Neural cell (in vitro differentiated cells): ENCODE measurements around the gene CD101.

ENCODE experiments used
- CTCF ChIP-seq: fragments of 450-650 bp; IDR thresholded peaks from 2 replicates; pipeline ENCODE4 v1.5.1; 2014; ENCODE audit warnings: antibody characterized with exemption, mild to moderate bottlenecking, moderate library complexity; ENCODE audit not compliant: poor library complexity, severe bottlenecking
- EP300 ChIP-seq: fragments of 450-650 bp; conservative IDR thresholded peaks from 2 replicates; pipeline ENCODE4 v1.6.1; 2014; ENCODE audit warnings: antibody characterized with exemption, mild to moderate bottlenecking, moderate library complexity; ENCODE audit not compliant: poor library complexity, severe bottlenecking
- EZH2 ChIP-seq: fragments of 200-600, 300-800 bp; shearing (Covaris generic), sonication (generic); IDR thresholded peaks from 2 replicates; pipeline ENCODE4 v1.6.1; 2014; ENCODE audit warnings: antibody characterized with exemption, low read length, borderline replicate concordance, mild to moderate bottlenecking; ENCODE audit not compliant: insufficient read depth, poor library complexity, severe bottlenecking
- POLR2AphosphoS5 ChIP-seq: IDR thresholded peaks from 2 replicates; pipeline ENCODE4 v1.6.1; 2012
- RAD21 ChIP-seq: fragments of 450-650 bp; conservative IDR thresholded peaks from 2 replicates; pipeline ENCODE4 v1.6.1; 2014; ENCODE audit warnings: antibody characterized with exemption, mild to moderate bottlenecking, moderate library complexity
- SMC3 ChIP-seq: fragments of 450-650 bp; conservative IDR thresholded peaks from 2 replicates; pipeline ENCODE4 v1.6.1; 2014; ENCODE audit warnings: antibody characterized with exemption, mild to moderate bottlenecking, moderate library complexity; ENCODE audit not compliant: poor library complexity
- TAF1 ChIP-seq: IDR thresholded peaks from 2 replicates; pipeline ENCODE4 v1.6.1; 2012; ENCODE audit warnings: low read depth

DNA sequence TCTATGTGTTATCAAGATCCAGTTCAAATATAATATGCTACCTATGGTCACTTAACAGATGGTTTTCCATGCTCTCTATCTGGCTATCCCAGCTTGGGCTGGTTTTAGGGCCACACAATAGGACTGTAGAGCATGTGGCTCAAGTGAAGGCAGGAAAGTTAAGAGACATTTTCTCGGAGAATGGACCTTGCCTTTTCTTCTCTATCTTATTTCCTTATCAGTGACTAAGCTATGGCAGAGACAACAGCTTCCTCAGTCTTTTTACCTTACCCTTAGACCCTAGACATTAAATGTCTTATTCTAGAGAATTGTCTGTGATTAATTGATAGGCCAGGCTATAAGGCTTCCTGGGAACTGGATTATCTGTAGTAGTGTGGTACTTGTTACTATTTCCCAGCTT, 28.1 kb downstream of the CD101 start:
- TF ChIP-seq CTCF, result no peak
- TF ChIP-seq EP300, result no peak
- no peak for TF ChIP-seq SMC3
- TF ChIP-seq POLR2AphosphoS5, result no peak
- no peak for TF ChIP-seq EZH2
- TF ChIP-seq RAD21, result no peak
- no peak for TF ChIP-seq TAF1
